GM12865 (cell line): ENCODE measurements around the gene ATG13.

Experiments used
- DNase-seq: peaks from one replicate; pipeline ENCODE4 v3.0.0; 2010; ENCODE audit warnings: low read depth
- H3K4me3 ChIP-seq: 2 replicates; pipeline ENCODE4 v1.5.1; 2011; ENCODE audit warnings: mild to moderate bottlenecking, low read depth, low read length, control low read depth
- CTCF ChIP-seq: IDR thresholded peaks from 2 replicates; pipeline ENCODE4 v1.5.1; 2011; ENCODE audit warnings: low read length, control low read depth, low read depth, inconsistent platforms; ENCODE audit not compliant: insufficient read depth; ENCODE audit errors: missing control alignments

The ATG13 gene

GRCh38 chr11:46684367-46684766, 67.0 kb downstream of the ATG13 start:
- no peak for TF ChIP-seq CTCF
- H3K4me3 ChIP-seq, result no peak overlapping the region
- no peak for DNase-seq

- H3K4me3 ChIP-seq, result no peak overlapping the region
- TF ChIP-seq CTCF, result no peak
- no peak for DNase-seq
Observed at GRCh38 chr11:46686886-46687795, 69.8 kb downstream of the ATG13 start.

GRCh38 chr11:46690702-46691101, 73.3 kb downstream of the ATG13 start:
- TF ChIP-seq CTCF, result no peak
- H3K4me3 ChIP-seq, result no peak overlapping the region
- no peak for DNase-seq

- no peak overlapping the region for H3K4me3 ChIP-seq
Observed at GRCh38 chr11:46692450-46692849, 75.1 kb downstream of the ATG13 start.

GRCh38 chr11:46693597-46694012, 76.3 kb downstream of the ATG13 start:
- TF ChIP-seq CTCF, result no peak
- H3K4me3 ChIP-seq, result no peak overlapping the region
- DNase-seq, result no peak

More at GRCh38 chr11:46692450-46692849, 75.1 kb downstream of the ATG13 start:
- TF ChIP-seq CTCF, result no peak
- no peak for DNase-seq

- no peak for DNase-seq
- TF ChIP-seq CTCF, result no peak
- H3K4me3 ChIP-seq, result no peak overlapping the region
Observed at GRCh38 chr11:46694072-46694471, 76.7 kb downstream of the ATG13 start.
